K562 (cell line): Measurements from ENCODE around the gene ELOVL1. TPM values are rescaled to one million over a fixed set of nuclear protein-coding genes. Genes with fewer than 3 reads are reported as not detected.
A peak's percentile ranks its signal among the peaks of the same experiment; 100 is the strongest.

Experiments
- ATAC-seq: fragments of 200-7000 bp; cut with Tn5 transposase; 3 replicates; pipeline ENCODE4 v1.9.1; 2020; ENCODE audit warnings: moderate library complexity
- BruUV-seq: library from RNA; stranded (reverse); fragments of 400-500 nt; replicated peaks from 2 replicates; lab custom pipeline; 2021; lab: Mats Ljungman, UMichigan
- CTCF ChIA-PET: fragments of 300-600 bp; formaldehyde crosslinking; extraction: SDS; loops from one replicate; lab custom pipeline; 2021; ENCODE audit warnings: low intra/inter-chr PET ratio; lab: Yijun Ruan, JAX
- POLR2A ChIA-PET: fragments of 300-600, 350-650 bp; sonication (Branson Sonifier 250); formaldehyde crosslinking; extraction: SDS; loops from one replicate; lab custom pipeline; 2021; ENCODE audit warnings: antibody characterized with exemption, inconsistent platforms; lab: Yijun Ruan, JAX
- DNase-seq, 4 experiments: peaks; one replicate each; pipeline versions ENCODE4 v3.0.0 to v3.0.0-alpha.2; 2011 to 2018; ENCODE audit warnings: low spot score in 3 of 4, mixed read lengths in 3 of 4; ENCODE audit errors: extremely low read depth in 1 of 4
- FAIRE-seq: peaks from 2 replicates; lab custom pipeline; 2011; peaks lifted over from hg19 to GRCh38; lab: Jason Lieb, UNC
- H2AFZ ChIP-seq: 2 replicates; pipeline ENCODE4 v1.6.0; 2011; ENCODE audit warnings: low read depth, low read length, control low read depth, inconsistent platforms
- H3K27ac ChIP-seq: fragments of 200-600 bp; 3 replicates; pipeline ENCODE4 v1.8.0; 2011; ENCODE audit warnings: low read depth, mild to moderate bottlenecking, control low read depth, inconsistent platforms, low read length, moderate library complexity, mixed read lengths; ENCODE audit errors: extremely low read depth
- H3K27me3 ChIP-seq, 2 experiments: fragments of 300-600 bp in 1 of 2; 2 replicates in 1 of 2; 3 replicates in 1 of 2; pipeline versions ENCODE4 v1.6.0 to v1.8.0; 2011; ENCODE audit warnings: inconsistent platforms in 2 of 2, low read length in 2 of 2, mild to moderate bottlenecking in 1 of 2, mixed read lengths in 1 of 2, moderate library complexity in 1 of 2; ENCODE audit not compliant: control insufficient read depth in 2 of 2, insufficient read depth in 2 of 2
- H3K36me3 ChIP-seq: fragments of 300-600 bp; 3 replicates; pipeline ENCODE4 v1.8.0; 2011; ENCODE audit warnings: mild to moderate bottlenecking, low read length, inconsistent platforms; ENCODE audit not compliant: control insufficient read depth, insufficient read depth
- H3K4me1 ChIP-seq, 2 experiments: fragments of 200-600 bp in 1 of 2; replicated peaks in 1 of 2; 2 replicates in 1 of 2; 3 replicates in 1 of 2; pipeline versions ENCODE4 v1.5.1 to v1.8.0; 2011; ENCODE audit warnings: inconsistent platforms in 2 of 2, low read length in 2 of 2, mild to moderate bottlenecking in 1 of 2, mixed read lengths in 1 of 2, moderate library complexity in 1 of 2; ENCODE audit not compliant: control insufficient read depth in 2 of 2, insufficient read depth in 2 of 2
- H3K4me2 ChIP-seq: 2 replicates; pipeline ENCODE4 v1.6.1; 2011; ENCODE audit warnings: low read length, control low read depth, inconsistent platforms, mixed read lengths; ENCODE audit not compliant: insufficient read depth
- H3K4me3 ChIP-seq: fragments of 200-600 bp; sonication (generic), shearing (Covaris generic); 2 replicates; pipeline ENCODE4 v1.5.1; 2016; ENCODE audit warnings: control low read depth, inconsistent platforms
- H3K79me2 ChIP-seq: fragments of 200-600 bp; 3 replicates; pipeline ENCODE4 v1.8.0; 2011; ENCODE audit warnings: low read length, inconsistent platforms; ENCODE audit not compliant: control insufficient read depth, insufficient read depth
- H3K9ac ChIP-seq, 2 experiments: 2 replicates each; pipeline versions ENCODE4 v1.6.0 to v1.6.1; 2011; ENCODE audit warnings: low read depth in 2 of 2, low read length in 2 of 2, control low read depth in 1 of 2, inconsistent platforms in 1 of 2, mild to moderate bottlenecking in 1 of 2, mixed read lengths in 1 of 2; ENCODE audit not compliant: insufficient read depth in 1 of 2
- H3K9me1 ChIP-seq: one replicate; pipeline ENCODE4 v1.6.0; 2011; ENCODE audit warnings: inconsistent platforms, mild to moderate bottlenecking, low read length, moderate library complexity; ENCODE audit not compliant: control insufficient read depth, insufficient read depth
- H3K9me3 ChIP-seq: replicated peaks from 2 replicates; pipeline ENCODE4 v1.5.1; 2011; ENCODE audit warnings: low read depth, low read length, inconsistent platforms; ENCODE audit not compliant: control insufficient read depth, insufficient read depth
- H4K20me1 ChIP-seq: replicated peaks from 2 replicates; pipeline ENCODE4 v1.6.1; 2011; ENCODE audit warnings: low read length, inconsistent platforms, mixed read lengths; ENCODE audit not compliant: control insufficient read depth, insufficient read depth
- ASH1L ChIP-seq: fragments of 450-650 bp; IDR thresholded peaks from 2 replicates; pipeline ENCODE4 v1.6.1; 2018; ENCODE audit warnings: borderline replicate concordance, mild to moderate bottlenecking, low read depth; ENCODE audit not compliant: partially characterized antibody
- CHD2 ChIP-seq: IDR thresholded peaks from 2 replicates; pipeline ENCODE4 v1.6.1; 2011; ENCODE audit warnings: low read depth, low read length
- DMBX1 ChIP-seq: fragments of 250-450 bp; sonication (Bioruptor Pico); IDR thresholded peaks from 2 replicates; pipeline ENCODE4 v1.8.0; 2022; ENCODE audit warnings: inconsistent platforms, mild to moderate bottlenecking, moderate library complexity, borderline replicate concordance
- HDAC1 ChIP-seq, 2 experiments: fragments of 450-650 bp; IDR thresholded peaks; 2 replicates each; pipeline ENCODE4 v1.6.1; 2016 to 2017; ENCODE audit warnings: inconsistent platforms in 1 of 2, mild to moderate bottlenecking in 1 of 2, moderate library complexity in 1 of 2
- MAFG ChIP-seq: fragments of 450-650 bp; conservative IDR thresholded peaks from 2 replicates; pipeline ENCODE4 v1.6.1; 2016; ENCODE audit warnings: missing genetic modification characterization, missing compliant biosample characterization
- PRPF4 ChIP-seq: fragments of 200-400 bp; formaldehyde crosslinking; IDR thresholded peaks from one replicate; pipeline ENCODE4 v1.6.1; 2017; ENCODE audit warnings: low read length, low read depth, mild to moderate bottlenecking; ENCODE audit not compliant: insufficient read depth, poor library complexity, severe bottlenecking
- RAD51 ChIP-seq: fragments of 450-650 bp; IDR thresholded peaks from 2 replicates; pipeline ENCODE4 v1.7.1; 2016; ENCODE audit warnings: low read depth, mild to moderate bottlenecking, borderline replicate concordance
- ZC3H8 ChIP-seq: fragments of 450-650 bp; IDR thresholded peaks from 2 replicates; pipeline ENCODE4 v1.6.1; 2017
- ZNF165 ChIP-seq: fragments of 250-450 bp; sonication (Bioruptor Pico); IDR thresholded peaks from 2 replicates; pipeline ENCODE4 v1.4.0; 2020; ENCODE audit warnings: borderline replicate concordance
- ZNF668 ChIP-seq: fragments of 250-450 bp; sonication (Bioruptor Pico); IDR thresholded peaks from 2 replicates; pipeline ENCODE4 v1.8.0; 2022; ENCODE audit warnings: mild to moderate bottlenecking, inconsistent platforms
- WGBS: fragments of 100-300 bp; shearing (Covaris generic); methylation state at CpG from one replicate; pipeline ENCODE4 v1.1.6; 2016; ENCODE audit warnings: low coverage, mixed read lengths; ENCODE audit not compliant: insufficient coverage; ENCODE audit errors: missing lambda C conversion rate; 5-methylcytosine and 5-hydroxymethylcytosine counted together
- in situ Hi-C: fragments of 300-500 bp; cut with MboI; formaldehyde crosslinking; loops from 4 replicates; pipeline ENCODE4 v1.15.0; 2018; ENCODE audit warnings: inconsistent platforms, mixed read lengths
- intact Hi-C: fragments of 100-400 bp; cut with micrococcal nuclease; formaldehyde crosslinking; loops from 2 replicates; pipeline ENCODE4 v1.14.2; 2022
- polyA plus RNA-seq, 8 experiments: library from polyadenylated mRNA; depleted of rRNA in 4 of 8; stranded (reverse) in 5 of 8; unstranded in 3 of 8; fragments of >200 nt; fragmentation: Nextera tagmentation in 2 of 8; fragmentation: Illumina TruSeq in 1 of 8; extraction: Ambion mirVana in 2 of 8; extraction: Trizol in 1 of 8; gene quantifications; 2 replicates each; pipeline versions ENCODE4 v1.2.1 to v1.2.3, GENCODE V29; 2011 to 2014; ENCODE audit warnings: inconsistent platforms in 1 of 8, missing spikeins in 1 of 8
- total RNA-seq, 7 experiments: library from RNA; depleted of rRNA in 6 of 7; stranded (reverse); fragments of >200 nt in 6 of 7; fragmentation: Illumina TruSeq in 2 of 7; extraction: Trizol in 2 of 7; gene quantifications; 2 replicates each; pipeline versions ENCODE4 v1.2.1 to v1.2.3, GENCODE V29; 2011 to 2021; ENCODE audit warnings: low replicate concordance in 1 of 7
- TF ChIP-seq, protein P1 (sequence below): fragments of 450-650 bp; IDR thresholded peaks from 2 replicates; pipeline ENCODE4 v1.6.1; 2016
- TF ChIP-seq, protein P2 (sequence below): fragments of 450-650 bp; formaldehyde crosslinking; IDR thresholded peaks from 2 replicates; pipeline ENCODE4 v1.4.0; 2020; ENCODE audit warnings: mild to moderate bottlenecking, moderate library complexity

Gene ELOVL1
- total and polyA plus RNA-seq, 9 of the 15 experiments (the other 6 are each of a cell fraction or from before 2014, with no cell fraction given) = 51.0 to 157 (median 70.3) TPM

DNA sequence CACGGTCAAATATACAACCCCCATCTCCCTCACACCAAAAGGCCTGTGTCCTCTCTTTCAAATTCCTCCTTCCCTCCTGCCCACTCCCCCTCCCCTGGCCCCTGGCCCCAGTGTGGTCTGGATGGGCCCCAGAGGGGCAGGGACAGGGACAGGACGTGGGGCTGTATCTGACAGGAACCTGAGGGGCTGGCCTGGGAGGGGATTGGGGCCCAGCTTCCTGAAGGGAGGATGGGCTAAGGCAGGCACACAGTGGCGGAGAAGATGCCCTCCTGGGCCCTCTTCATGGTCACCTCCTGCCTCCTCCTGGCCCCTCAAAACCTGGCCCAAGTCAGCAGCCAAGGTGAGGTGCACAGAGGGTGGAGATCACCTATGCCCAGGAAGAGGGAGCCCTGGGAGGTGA lies 30.2 kb downstream of the ELOVL1 start, which contains the start of gene MPL:
TSS of gene MPL (plus strand) at position 231 of the 400 bp plus-strand sequence. CDS start at position 262, 31 bp downstream.
- peaks cover 8 to 21% of the 10 kb centered on the region in 2 experiments; a peak in 4 of 5 replicates for H3K27me3 ChIP-seq
- ATAC-seq (no peak), DNase-seq (no peak), FAIRE-seq (no peak)
- intact Hi-C loops (no loop called here), in situ Hi-C loops (no loop called here)
- no peaks in the 10 kb centered on the region for H3K79me2 ChIP-seq
- H3K9me3 ChIP-seq = no peaks in the 10 kb centered on the region
- H3K9me1 ChIP-seq = no peaks in the 10 kb centered on the region
- BruUV-seq = no TSS peak
- no peaks in the 10 kb centered on the region; a peak in 2 of 5 replicates for H3K4me1 ChIP-seq
- H3K4me3 ChIP-seq = no peak within 1 kb of the TSS
- no peaks in the 10 kb centered on the region for H3K36me3 ChIP-seq
- CTCF ChIA-PET = no interaction called here
- 18% methylated on average over 3 of the region's 3 CpGs for WGBS
- no peak within 1 kb of the TSS for H3K4me2 ChIP-seq
- no peak within 1 kb of the TSS for H2AFZ ChIP-seq
- POLR2A ChIA-PET = no interaction called here
- no peaks in the 10 kb centered on the region; the same call in 1 of the 2 replicates for H4K20me1 ChIP-seq
- TF ChIP-seq RAD51 = no peak
- TF ChIP-seq ZNF165 (CRISPR knock-in tag) = no peak
- no peak within 1 kb of the TSS; a peak in 1 of 4 replicates for H3K9ac ChIP-seq
- no peak within 1 kb of the TSS for H3K27ac ChIP-seq

DNA sequence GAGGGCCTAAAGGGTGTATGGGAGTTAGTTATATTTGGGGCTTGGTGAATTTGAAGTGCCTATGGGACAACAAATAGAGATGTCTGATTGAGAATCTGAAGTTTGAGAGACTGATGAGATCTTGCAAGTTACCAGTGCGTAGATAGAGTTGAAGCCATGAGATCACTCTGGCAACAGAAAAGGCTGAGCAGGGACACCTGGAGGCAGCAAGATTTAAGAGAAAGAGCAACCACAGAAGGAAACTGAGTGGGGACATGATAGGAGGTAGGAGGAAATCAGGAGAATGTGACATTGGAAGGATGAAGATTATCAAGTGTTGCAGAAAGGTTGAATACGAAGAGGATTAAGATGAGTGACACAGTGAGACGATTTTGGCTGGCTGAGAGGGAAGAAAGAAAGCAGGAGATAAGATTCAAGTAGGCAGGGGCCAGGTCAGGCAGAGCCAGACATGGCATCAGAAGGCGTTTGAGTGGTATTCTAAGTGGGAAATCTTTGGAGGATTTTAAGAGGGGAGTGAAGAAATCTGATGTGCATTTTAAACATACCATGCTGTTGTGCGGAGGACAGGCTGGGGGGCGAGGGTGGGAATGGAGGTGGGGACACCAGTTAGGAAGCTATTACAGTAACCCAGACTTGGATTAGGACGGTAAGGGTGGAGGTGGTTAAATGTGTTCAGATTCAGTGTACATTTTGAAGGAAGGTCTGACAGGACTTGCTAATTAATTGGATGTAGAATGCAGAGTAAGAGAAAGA lies 33.2 kb downstream of the ELOVL1 start:
- WGBS = 24% methylated on average over 7 of the region's 7 CpGs
- no peaks in the 10 kb centered on the region for H3K79me2 ChIP-seq
- no TSS peak for BruUV-seq
- TF ChIP-seq HDAC1 (IDR thresholded peaks at IDR 0.05) = 0 out of 4 replicates have a peak, but pooled peaks of 1 of the 2 experiments have one; percentile 20
- no peak for TF ChIP-seq PRPF4
- TF ChIP-seq, protein P1, sequence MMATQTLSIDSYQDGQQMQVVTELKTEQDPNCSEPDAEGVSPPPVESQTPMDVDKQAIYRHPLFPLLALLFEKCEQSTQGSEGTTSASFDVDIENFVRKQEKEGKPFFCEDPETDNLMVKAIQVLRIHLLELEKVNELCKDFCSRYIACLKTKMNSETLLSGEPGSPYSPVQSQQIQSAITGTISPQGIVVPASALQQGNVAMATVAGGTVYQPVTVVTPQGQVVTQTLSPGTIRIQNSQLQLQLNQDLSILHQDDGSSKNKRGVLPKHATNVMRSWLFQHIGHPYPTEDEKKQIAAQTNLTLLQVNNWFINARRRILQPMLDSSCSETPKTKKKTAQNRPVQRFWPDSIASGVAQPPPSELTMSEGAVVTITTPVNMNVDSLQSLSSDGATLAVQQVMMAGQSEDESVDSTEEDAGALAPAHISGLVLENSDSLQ = peak; percentile 73
- TF ChIP-seq MAFG (tag) = no peak
- no peak for TF ChIP-seq ZC3H8
- TF ChIP-seq ASH1L = no peak
- TF ChIP-seq, protein P2, sequence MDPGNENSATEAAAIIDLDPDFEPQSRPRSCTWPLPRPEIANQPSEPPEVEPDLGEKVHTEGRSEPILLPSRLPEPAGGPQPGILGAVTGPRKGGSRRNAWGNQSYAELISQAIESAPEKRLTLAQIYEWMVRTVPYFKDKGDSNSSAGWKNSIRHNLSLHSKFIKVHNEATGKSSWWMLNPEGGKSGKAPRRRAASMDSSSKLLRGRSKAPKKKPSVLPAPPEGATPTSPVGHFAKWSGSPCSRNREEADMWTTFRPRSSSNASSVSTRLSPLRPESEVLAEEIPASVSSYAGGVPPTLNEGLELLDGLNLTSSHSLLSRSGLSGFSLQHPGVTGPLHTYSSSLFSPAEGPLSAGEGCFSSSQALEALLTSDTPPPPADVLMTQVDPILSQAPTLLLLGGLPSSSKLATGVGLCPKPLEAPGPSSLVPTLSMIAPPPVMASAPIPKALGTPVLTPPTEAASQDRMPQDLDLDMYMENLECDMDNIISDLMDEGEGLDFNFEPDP (CRISPR knock-in tag) = no peak
- TF ChIP-seq ZNF668 (CRISPR knock-in tag) = no peak
- TF ChIP-seq DMBX1 = no peak
- TF ChIP-seq CHD2 = no peak

More for the DNA sequence above, 33.2 kb downstream of the ELOVL1 start:
- no peak for FAIRE-seq
- no peak for ATAC-seq
- Histone ChIP-seq H2AFZ (no peak overlapping the region), H3K9me3 (no peaks in the 10 kb centered on the region), H3K27me3 (peaks cover 8 to 18% of the 10 kb centered on the region in 2 experiments; a peak in 3 of 5 replicates), H4K20me1 (no peaks in the 10 kb centered on the region; the same call in 1 of the 2 replicates), H3K36me3 (no peaks in the 10 kb centered on the region; the same call in 2 of the 3 replicates), H3K27ac (no peak overlapping the region), H3K9ac (no peak overlapping the region), H3K9me1 (no peaks in the 10 kb centered on the region), H3K4me1 (peaks cover 14 to 17% of the 10 kb centered on the region in 2 experiments), H3K4me2 (no peak overlapping the region), H3K4me3 (no peak overlapping the region)
- intact Hi-C loops (no loop called here), in situ Hi-C loops (no loop called here)
- POLR2A ChIA-PET = interaction anchor here (0.6 kb wide), 1 partner anchor 550 kb away, joined by 5 read pairs; the partner anchor contains the start of gene TMEM269
- no peak for DNase-seq
- CTCF ChIA-PET = interaction anchor here (0.6 kb wide), 1 partner anchor 192 kb away, joined by 3 read pairs; no protein-coding TSS in a partner anchor
